Measurements from ENCODE around the gene ZBTB37. TPM values are rescaled to one million over a fixed set of nuclear protein-coding genes. Genes with fewer than 3 reads are reported as not detected.
"Not testable (repeated sequence)": the region's sequence is repeated elsewhere in the genome, so short reads cannot be mapped to it uniquely, and the experiment has no call there.

ZBTB37 gene
- total and polyA plus RNA-seq, 12 donors = 0.55 to 15.2 (median 11.1) TPM

DNA sequence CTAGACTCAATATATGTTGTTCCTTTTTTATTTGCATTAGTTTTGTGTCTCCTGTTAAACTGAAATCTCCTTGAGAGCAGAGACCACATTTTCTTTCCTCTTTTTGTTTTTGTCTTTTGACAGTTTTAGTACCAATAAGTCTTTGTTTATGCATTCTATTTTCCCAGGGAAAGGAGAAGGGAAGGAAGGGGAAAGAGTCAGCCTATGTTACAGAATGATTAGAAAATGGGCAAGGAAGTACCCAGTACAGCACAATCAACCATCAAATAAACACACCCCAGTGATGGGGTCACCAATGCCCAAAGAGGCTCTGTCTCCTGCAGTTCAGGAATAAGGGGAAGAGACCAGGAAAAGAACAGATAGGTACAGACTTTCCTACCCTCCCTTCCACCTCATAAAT lies 10.1 kb downstream of the ZBTB37 start:
- TF ChIP-seq, protein P1, sequence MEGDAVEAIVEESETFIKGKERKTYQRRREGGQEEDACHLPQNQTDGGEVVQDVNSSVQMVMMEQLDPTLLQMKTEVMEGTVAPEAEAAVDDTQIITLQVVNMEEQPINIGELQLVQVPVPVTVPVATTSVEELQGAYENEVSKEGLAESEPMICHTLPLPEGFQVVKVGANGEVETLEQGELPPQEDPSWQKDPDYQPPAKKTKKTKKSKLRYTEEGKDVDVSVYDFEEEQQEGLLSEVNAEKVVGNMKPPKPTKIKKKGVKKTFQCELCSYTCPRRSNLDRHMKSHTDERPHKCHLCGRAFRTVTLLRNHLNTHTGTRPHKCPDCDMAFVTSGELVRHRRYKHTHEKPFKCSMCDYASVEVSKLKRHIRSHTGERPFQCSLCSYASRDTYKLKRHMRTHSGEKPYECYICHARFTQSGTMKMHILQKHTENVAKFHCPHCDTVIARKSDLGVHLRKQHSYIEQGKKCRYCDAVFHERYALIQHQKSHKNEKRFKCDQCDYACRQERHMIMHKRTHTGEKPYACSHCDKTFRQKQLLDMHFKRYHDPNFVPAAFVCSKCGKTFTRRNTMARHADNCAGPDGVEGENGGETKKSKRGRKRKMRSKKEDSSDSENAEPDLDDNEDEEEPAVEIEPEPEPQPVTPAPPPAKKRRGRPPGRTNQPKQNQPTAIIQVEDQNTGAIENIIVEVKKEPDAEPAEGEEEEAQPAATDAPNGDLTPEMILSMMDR (IDR thresholded peaks at IDR 0.05) = no peak
- no peak overlapping the region for H3K4me3 ChIP-seq
- no peak overlapping the region for H3K27ac ChIP-seq
- peaks cover 0 to 72% (median 28%) of the 10 kb centered on the region in 9 donors for H3K36me3 ChIP-seq
- intact Hi-C loops (cut with DNase I) = no loop called here
- DNase-seq = no peak
- ATAC-seq = no peak
- H3K9me3 ChIP-seq = no peaks in the 10 kb centered on the region
- no peaks in the 10 kb centered on the region for H3K27me3 ChIP-seq
- no peaks in the 10 kb centered on the region for H3K4me1 ChIP-seq

DNA sequence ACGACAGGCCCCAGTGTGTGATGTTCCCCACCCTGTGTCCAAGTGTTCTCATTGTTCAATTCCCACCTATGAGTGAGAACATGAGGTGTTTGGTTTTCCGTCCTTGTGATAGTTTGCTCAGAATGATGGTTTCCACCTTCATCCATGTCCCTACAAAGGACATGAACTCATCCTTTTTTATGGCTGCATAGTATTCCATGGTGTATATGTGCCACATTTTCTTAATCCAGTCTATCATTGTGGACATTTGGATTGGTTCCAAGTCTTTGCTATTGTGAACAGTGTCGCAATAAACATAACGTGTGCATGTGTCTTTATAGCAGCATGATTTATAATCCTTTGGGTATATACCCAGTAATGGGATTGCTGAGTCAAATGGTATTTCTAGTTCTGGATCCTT lies 12.9 kb downstream of the ZBTB37 start:
- WGBS, 2 donors = 81 to 87% methylated on average over 4 of the region's 4 CpGs
- H3K4me1 ChIP-seq; intact Hi-C loops (cut with DNase I); H3K4me3 ChIP-seq; ATAC-seq; H3K27ac ChIP-seq; H3K27me3 ChIP-seq; H3K9me3 ChIP-seq; DNase-seq: not testable (repeated sequence)
- H3K36me3 ChIP-seq = peaks cover 0 to 61% (median 29%) of the 10 kb centered on the region in 9 donors

DNA sequence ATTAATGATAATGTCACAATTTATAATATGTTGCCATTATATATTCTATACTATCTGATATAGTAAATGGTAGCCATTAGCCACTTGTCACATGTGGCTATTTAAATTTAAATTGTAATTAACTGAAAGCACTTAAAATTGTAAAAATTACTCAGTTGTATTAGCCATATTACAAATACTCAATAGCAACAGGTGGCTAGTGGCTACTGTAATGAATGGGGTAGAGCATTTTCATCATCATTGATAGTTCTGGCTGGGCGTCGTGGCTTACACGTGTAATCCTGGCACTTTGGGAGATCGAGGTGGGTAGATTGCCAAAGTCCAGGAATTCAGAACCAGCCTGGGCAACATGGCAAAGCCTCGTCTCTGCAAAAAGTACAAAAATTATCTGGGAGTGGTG lies 16.5 kb downstream of the ZBTB37 start:
- ATAC-seq (no peak), DNase-seq (no peak)
- Histone ChIP-seq H3K9me3 (no peaks in the 10 kb centered on the region), H3K36me3 (peaks cover 0 to 60% (median 15%) of the 10 kb centered on the region in 9 donors), H3K27ac (no peak overlapping the region), H3K27me3 (no peaks in the 10 kb centered on the region), H3K4me1 (peaks cover 0 to 10% (median 0%) of the 10 kb centered on the region in 9 donors), H3K4me3 (no peak overlapping the region)
- TF ChIP-seq, protein P1 (IDR thresholded peaks at IDR 0.05) = no peak
- 95 to 96% methylated on average over 5 of the region's 5 CpGs for WGBS, 2 donors
- intact Hi-C loops (cut with DNase I) = no loop called here

DNA sequence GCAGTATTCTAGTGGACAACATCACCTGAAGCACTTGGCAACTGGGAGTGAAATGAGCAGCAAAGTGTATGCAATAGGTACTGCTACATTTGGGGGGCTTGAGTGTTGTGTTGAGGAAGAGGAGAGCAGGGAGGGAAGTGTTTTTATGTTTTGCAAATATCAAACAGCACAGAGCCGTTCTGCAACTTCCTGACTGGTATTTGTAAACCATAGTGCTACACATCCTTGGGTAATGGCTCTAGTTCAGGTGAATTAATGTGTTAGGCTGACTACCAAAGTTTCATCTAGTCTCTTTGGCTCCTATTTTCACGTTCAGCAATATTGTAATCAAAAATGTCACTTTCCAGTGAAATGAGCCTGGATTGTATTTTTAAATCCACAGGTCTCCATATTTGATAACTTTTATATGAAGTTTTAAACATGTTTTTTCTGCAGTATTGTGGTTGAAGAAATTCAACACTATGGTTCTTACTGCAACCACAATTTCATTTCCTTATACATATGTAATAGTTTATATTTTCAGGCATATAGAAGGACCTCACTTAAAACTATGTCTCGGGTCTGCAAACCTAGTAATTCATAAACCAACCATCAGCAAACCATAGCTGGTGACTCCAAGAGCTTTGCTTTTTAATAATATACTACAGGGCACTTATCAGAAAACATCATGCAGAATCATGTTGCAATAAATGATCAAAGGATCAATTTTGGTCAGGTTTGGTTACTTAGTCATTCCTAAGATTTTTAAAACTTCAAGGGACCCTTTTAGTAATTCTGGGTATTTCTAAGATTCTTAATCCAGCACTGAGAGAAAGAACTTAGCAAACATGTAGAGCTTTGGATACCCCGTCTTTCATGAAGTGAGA lies 18.8 kb downstream of the ZBTB37 start:
- no peak for DNase-seq
- H3K36me3 ChIP-seq = peaks cover 0 to 61% (median 15%) of the 10 kb centered on the region in 9 donors
- peaks cover 0 to 10% (median 0%) of the 10 kb centered on the region in 9 donors for H3K4me1 ChIP-seq
- TF ChIP-seq, protein P1 (IDR thresholded peaks at IDR 0.05) = no peak
- no peak overlapping the region for H3K4me3 ChIP-seq
- no peak for ATAC-seq
- 91% methylated on average over 4 of the region's 4 CpGs for WGBS, 2 donors
- intact Hi-C loops (cut with DNase I) = no loop called here
- H3K27me3 ChIP-seq = no peaks in the 10 kb centered on the region
- no peaks in the 10 kb centered on the region for H3K9me3 ChIP-seq
- H3K27ac ChIP-seq = peak overlapping the region in 1 of 10 donors; percentile 8

DNA sequence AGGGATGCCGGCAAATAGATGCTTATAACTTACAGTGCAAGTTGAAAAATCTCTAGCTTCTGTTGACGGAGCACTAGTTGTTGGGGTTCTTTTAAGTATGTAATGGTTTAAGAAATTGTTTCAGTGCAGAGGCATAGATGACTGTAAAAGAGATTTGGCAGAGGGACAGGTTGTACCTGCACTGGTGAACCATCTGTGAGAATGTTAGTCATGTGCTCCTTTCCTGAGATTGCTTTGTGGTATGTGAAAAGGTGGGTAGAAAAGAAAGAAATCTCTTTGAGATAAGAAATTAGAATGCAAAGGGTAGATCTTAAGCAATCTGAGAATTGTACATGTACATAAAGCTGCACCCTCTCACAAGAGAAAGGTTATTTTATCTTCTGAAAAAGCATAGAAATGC lies 19.4 kb downstream of the ZBTB37 start:
- TF ChIP-seq, protein P1 (IDR thresholded peaks at IDR 0.05) = no peak
- intact Hi-C loops (cut with DNase I) = no loop called here
- Histone ChIP-seq H3K4me3 (no peak overlapping the region), H3K27me3 (no peaks in the 10 kb centered on the region), H3K9me3 (no peaks in the 10 kb centered on the region), H3K27ac (no peak overlapping the region), H3K36me3 (peaks cover 0 to 61% (median 15%) of the 10 kb centered on the region in 9 donors), H3K4me1 (peaks cover 0 to 10% (median 0%) of the 10 kb centered on the region in 9 donors)
- 95 to 100% methylated on average over 2 of the region's 2 CpGs for WGBS, 2 donors
- DNase-seq (no peak), ATAC-seq (no peak)

All from heart right ventricle (tissue), 16 donors.